ENCODE measurements around the gene SMIM35.

Gene SMIM35

GRCh38 chr11:118001494-118001971 is 85.2 kb downstream of the SMIM35 start:
- H3K4me3 ChIP-seq (ENCODE audit: low read depth, low read length), result no peak overlapping the region
- H3K27me3 ChIP-seq (ENCODE audit: insufficient read depth, low read length), result peaks cover 10% of the 10 kb centered on the region; the same call in 1 of the 2 replicates
- H3K27ac ChIP-seq (ENCODE audit: low read depth, low read length), result no peak overlapping the region
- H3K79me2 ChIP-seq (ENCODE audit: control insufficient read depth, insufficient read depth, low read length, unreplicated experiment), result no peaks in the 10 kb centered on the region
- H3K4me1 ChIP-seq (ENCODE audit: control insufficient read depth, insufficient read depth, low read length, unreplicated experiment), result no peaks in the 10 kb centered on the region
- H3K36me3 ChIP-seq (ENCODE audit: insufficient read depth, low read length), result no peaks in the 10 kb centered on the region
- H2AFZ ChIP-seq (ENCODE audit: low read length, unreplicated experiment), result no peak overlapping the region

GRCh38 chr11:118000850-118001228 is 85.9 kb downstream of the SMIM35 start:
- H3K79me2 ChIP-seq (ENCODE audit: control insufficient read depth, insufficient read depth, low read length, unreplicated experiment), result no peaks in the 10 kb centered on the region
- H3K27ac ChIP-seq (ENCODE audit: low read depth, low read length), result no peak overlapping the region
- no peak overlapping the region for H2AFZ ChIP-seq (ENCODE audit: low read length, unreplicated experiment)
- H3K4me1 ChIP-seq (ENCODE audit: control insufficient read depth, insufficient read depth, low read length, unreplicated experiment), result no peaks in the 10 kb centered on the region
- no peaks in the 10 kb centered on the region for H3K36me3 ChIP-seq (ENCODE audit: insufficient read depth, low read length)
- peaks cover 10% of the 10 kb centered on the region; the same call in 1 of the 2 replicates for H3K27me3 ChIP-seq (ENCODE audit: insufficient read depth, low read length)
- no peak overlapping the region for H3K4me3 ChIP-seq (ENCODE audit: low read depth, low read length)

DNA sequence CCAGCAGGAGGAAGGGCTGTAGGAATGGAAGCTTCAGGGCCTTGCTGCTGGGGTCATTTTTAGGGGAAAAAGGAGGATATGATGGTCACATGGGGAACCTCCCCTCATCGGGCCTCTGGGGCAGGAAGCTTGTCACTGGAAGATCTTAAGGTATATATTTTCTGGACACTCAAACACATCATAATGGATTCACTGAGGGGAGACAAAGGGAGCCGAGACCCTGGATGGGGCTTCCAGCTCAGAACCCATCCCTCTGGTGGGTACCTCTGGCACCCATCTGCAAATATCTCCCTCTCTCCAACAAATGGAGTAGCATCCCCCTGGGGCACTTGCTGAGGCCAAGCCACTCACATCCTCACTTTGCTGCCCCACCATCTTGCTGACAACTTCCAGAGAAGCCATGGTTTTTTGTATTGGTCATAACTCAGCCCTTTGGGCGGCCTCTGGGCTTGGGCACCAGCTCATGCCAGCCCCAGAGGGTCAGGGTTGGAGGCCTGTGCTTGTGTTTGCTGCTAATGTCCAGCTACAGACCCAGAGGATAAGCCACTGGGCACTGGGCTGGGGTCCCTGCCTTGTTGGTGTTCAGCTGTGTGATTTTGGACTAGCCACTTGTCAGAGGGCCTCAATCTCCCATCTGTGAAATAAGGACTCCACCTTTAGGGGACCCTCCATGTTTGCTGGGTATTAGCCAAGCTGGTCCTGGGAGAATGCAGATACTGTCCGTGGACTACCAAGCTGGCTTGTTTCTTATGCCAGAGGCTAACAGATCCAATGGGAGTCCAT is 86.5 kb downstream of the SMIM35 start:
- no peaks in the 10 kb centered on the region for H3K36me3 ChIP-seq (ENCODE audit: insufficient read depth, low read length)
- H2AFZ ChIP-seq (ENCODE audit: low read length, unreplicated experiment), result no peak overlapping the region
- no peak overlapping the region for H3K27ac ChIP-seq (ENCODE audit: low read depth, low read length)
- H3K27me3 ChIP-seq (ENCODE audit: insufficient read depth, low read length), result peaks cover 10% of the 10 kb centered on the region; the same call in 1 of the 2 replicates
- no peak overlapping the region for H3K4me3 ChIP-seq (ENCODE audit: low read depth, low read length)
- H3K79me2 ChIP-seq (ENCODE audit: control insufficient read depth, insufficient read depth, low read length, unreplicated experiment), result no peaks in the 10 kb centered on the region
- H3K4me1 ChIP-seq (ENCODE audit: control insufficient read depth, insufficient read depth, low read length, unreplicated experiment), result no peaks in the 10 kb centered on the region

GRCh38 chr11:117999354-117999993 is 87.3 kb downstream of the SMIM35 start:
- H3K79me2 ChIP-seq (ENCODE audit: control insufficient read depth, insufficient read depth, low read length, unreplicated experiment), result no peaks in the 10 kb centered on the region
- H2AFZ ChIP-seq (ENCODE audit: low read length, unreplicated experiment), result no peak overlapping the region
- H3K27ac ChIP-seq (ENCODE audit: low read depth, low read length), result no peak overlapping the region
- H3K4me1 ChIP-seq (ENCODE audit: control insufficient read depth, insufficient read depth, low read length, unreplicated experiment), result no peaks in the 10 kb centered on the region
- H3K36me3 ChIP-seq (ENCODE audit: insufficient read depth, low read length), result no peaks in the 10 kb centered on the region
- H3K27me3 ChIP-seq (ENCODE audit: insufficient read depth, low read length), result peaks cover 12% of the 10 kb centered on the region; the same call in 1 of the 2 replicates
- no peak overlapping the region for H3K4me3 ChIP-seq (ENCODE audit: low read depth, low read length)

- no peak overlapping the region for H2AFZ ChIP-seq (ENCODE audit: low read length, unreplicated experiment)
- no peaks in the 10 kb centered on the region for H3K4me1 ChIP-seq (ENCODE audit: control insufficient read depth, insufficient read depth, low read length, unreplicated experiment)
- H3K4me3 ChIP-seq (ENCODE audit: low read depth, low read length), result no peak overlapping the region
- H3K27me3 ChIP-seq (ENCODE audit: insufficient read depth, low read length), result peaks cover 18% of the 10 kb centered on the region; the same call in 1 of the 2 replicates
- no peak overlapping the region for H3K27ac ChIP-seq (ENCODE audit: low read depth, low read length)
- H3K79me2 ChIP-seq (ENCODE audit: control insufficient read depth, insufficient read depth, low read length, unreplicated experiment), result no peaks in the 10 kb centered on the region
- no peaks in the 10 kb centered on the region for H3K36me3 ChIP-seq (ENCODE audit: insufficient read depth, low read length)
Measured at GRCh38 chr11:117998664-117999353, 88.0 kb downstream of the SMIM35 start.

- Histone ChIP-seq H3K79me2 (ENCODE audit: control insufficient read depth, insufficient read depth, low read length, unreplicated experiment) (no peaks in the 10 kb centered on the region), H2AFZ (ENCODE audit: low read length, unreplicated experiment) (no peak overlapping the region), H3K36me3 (ENCODE audit: insufficient read depth, low read length) (no peaks in the 10 kb centered on the region), H3K27ac (ENCODE audit: low read depth, low read length) (no peak overlapping the region), H3K27me3 (ENCODE audit: insufficient read depth, low read length) (peaks cover 16% of the 10 kb centered on the region; the same call in 1 of the 2 replicates), H3K4me1 (ENCODE audit: control insufficient read depth, insufficient read depth, low read length, unreplicated experiment) (no peaks in the 10 kb centered on the region), H3K4me3 (ENCODE audit: low read depth, low read length) (no peak overlapping the region)
Measured at GRCh38 chr11:117997823-117998579, 88.8 kb downstream of the SMIM35 start.

DNA sequence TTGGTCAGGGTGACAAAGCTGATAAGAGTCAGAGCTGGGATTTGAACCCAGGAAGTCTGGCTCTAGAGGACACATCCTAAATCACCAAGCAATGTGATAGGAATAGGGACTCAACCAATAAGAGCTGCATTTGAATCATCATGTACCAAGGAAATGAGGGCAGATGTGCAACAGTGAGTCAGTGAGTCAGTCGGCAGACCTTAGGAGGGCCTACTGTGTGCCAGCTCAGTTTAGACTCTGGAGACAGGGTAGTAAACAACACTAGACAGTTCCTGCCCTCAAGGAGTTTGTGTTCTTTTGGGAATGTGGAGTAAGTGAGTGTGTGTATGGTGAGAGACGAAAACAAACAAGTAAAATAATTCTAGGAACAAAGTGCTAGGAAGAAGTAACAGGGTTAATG is 89.4 kb downstream of the SMIM35 start:
- H2AFZ ChIP-seq (ENCODE audit: low read length, unreplicated experiment), result no peak overlapping the region
- H3K4me3 ChIP-seq (ENCODE audit: low read depth, low read length), result no peak overlapping the region
- H3K27me3 ChIP-seq (ENCODE audit: insufficient read depth, low read length), result peaks cover 19% of the 10 kb centered on the region; the same call in 1 of the 2 replicates
- H3K36me3 ChIP-seq (ENCODE audit: insufficient read depth, low read length), result no peaks in the 10 kb centered on the region
- H3K79me2 ChIP-seq (ENCODE audit: control insufficient read depth, insufficient read depth, low read length, unreplicated experiment), result no peaks in the 10 kb centered on the region
- H3K27ac ChIP-seq (ENCODE audit: low read depth, low read length), result no peak overlapping the region
- no peaks in the 10 kb centered on the region for H3K4me1 ChIP-seq (ENCODE audit: control insufficient read depth, insufficient read depth, low read length, unreplicated experiment)

DNA sequence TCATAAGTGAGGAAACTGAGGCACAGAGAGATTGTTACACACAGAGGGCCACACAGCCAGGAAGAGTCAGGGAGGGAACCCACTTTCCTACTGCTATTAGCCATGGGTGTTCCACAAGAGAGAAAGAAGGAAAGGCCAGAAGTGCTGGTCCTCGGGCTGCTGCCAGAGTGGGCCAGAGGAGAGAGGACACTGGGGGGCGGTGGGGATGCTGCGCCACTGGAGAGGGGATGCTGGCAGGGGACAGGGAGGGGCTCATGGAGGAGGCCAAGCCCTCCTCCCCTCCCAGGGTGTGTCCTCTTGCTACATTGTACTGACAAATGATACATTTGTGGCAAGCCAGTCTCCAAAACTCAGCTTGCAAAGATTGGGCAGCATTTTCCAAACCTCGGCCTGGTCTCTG is 90.7 kb downstream of the SMIM35 start:
- Histone ChIP-seq H3K27me3 (ENCODE audit: insufficient read depth, low read length) (peaks cover 16% of the 10 kb centered on the region; the same call in 1 of the 2 replicates), H3K4me3 (ENCODE audit: low read depth, low read length) (no peak overlapping the region), H3K27ac (ENCODE audit: low read depth, low read length) (no peak overlapping the region), H3K4me1 (ENCODE audit: control insufficient read depth, insufficient read depth, low read length, unreplicated experiment) (no peaks in the 10 kb centered on the region), H3K79me2 (ENCODE audit: control insufficient read depth, insufficient read depth, low read length, unreplicated experiment) (no peaks in the 10 kb centered on the region), H3K36me3 (ENCODE audit: insufficient read depth, low read length) (no peaks in the 10 kb centered on the region), H2AFZ (ENCODE audit: low read length, unreplicated experiment) (no peak overlapping the region)

- Histone ChIP-seq H3K4me1 (ENCODE audit: control insufficient read depth, insufficient read depth, low read length, unreplicated experiment) (no peaks in the 10 kb centered on the region), H3K27me3 (ENCODE audit: insufficient read depth, low read length) (peaks cover 16% of the 10 kb centered on the region; the same call in 1 of the 2 replicates), H3K27ac (ENCODE audit: low read depth, low read length) (no peak overlapping the region), H3K4me3 (ENCODE audit: low read depth, low read length) (no peak overlapping the region), H2AFZ (ENCODE audit: low read length, unreplicated experiment) (no peak overlapping the region), H3K79me2 (ENCODE audit: control insufficient read depth, insufficient read depth, low read length, unreplicated experiment) (no peaks in the 10 kb centered on the region), H3K36me3 (ENCODE audit: insufficient read depth, low read length) (no peaks in the 10 kb centered on the region)
Measured at GRCh38 chr11:117995472-117995871, 91.3 kb downstream of the SMIM35 start.

Data from ACC112 (cell line).